KBM-7 (cell line): Measurements from ENCODE around the gene ARFIP1.
"Not testable (repeated sequence)": the region's sequence is repeated elsewhere in the genome, so short reads cannot be mapped to it uniquely, and the experiment has no call there.

Experiments
- DNase-seq: peaks from one replicate; pipeline ENCODE4 v3.0.0-alpha.2; 2015
- in situ Hi-C: fragments of 300-500 bp; cut with MboI; formaldehyde crosslinking; loops from 2 replicates; pipeline ENCODE4 v1.14.3; 2020; ENCODE audit warnings: low sequenced_read_pairs, low pct_unique_long_range_greater_than_20kb, mixed read lengths

Gene ARFIP1

GRCh38 chr4:152779513-152780266 is at the start of gene ARFIP1, which contains the start of gene TIGD4:
ARFIP1 (plus strand) TSS chr4:152779954; CDS start chr4:152829634, 49,680 bp downstream.
TIGD4 (minus strand) TSS chr4:152779730; CDS start chr4:152771004, 8,726 bp downstream.
- DNase-seq, result peak; percentile 96
- in situ Hi-C loops, result no loop called here

- no peak for DNase-seq
- in situ Hi-C loops, result no loop called here
These were observed 47.8 kb upstream of the ARFIP1 start for GRCh38 chr4:152731997-152732396.

DNA sequence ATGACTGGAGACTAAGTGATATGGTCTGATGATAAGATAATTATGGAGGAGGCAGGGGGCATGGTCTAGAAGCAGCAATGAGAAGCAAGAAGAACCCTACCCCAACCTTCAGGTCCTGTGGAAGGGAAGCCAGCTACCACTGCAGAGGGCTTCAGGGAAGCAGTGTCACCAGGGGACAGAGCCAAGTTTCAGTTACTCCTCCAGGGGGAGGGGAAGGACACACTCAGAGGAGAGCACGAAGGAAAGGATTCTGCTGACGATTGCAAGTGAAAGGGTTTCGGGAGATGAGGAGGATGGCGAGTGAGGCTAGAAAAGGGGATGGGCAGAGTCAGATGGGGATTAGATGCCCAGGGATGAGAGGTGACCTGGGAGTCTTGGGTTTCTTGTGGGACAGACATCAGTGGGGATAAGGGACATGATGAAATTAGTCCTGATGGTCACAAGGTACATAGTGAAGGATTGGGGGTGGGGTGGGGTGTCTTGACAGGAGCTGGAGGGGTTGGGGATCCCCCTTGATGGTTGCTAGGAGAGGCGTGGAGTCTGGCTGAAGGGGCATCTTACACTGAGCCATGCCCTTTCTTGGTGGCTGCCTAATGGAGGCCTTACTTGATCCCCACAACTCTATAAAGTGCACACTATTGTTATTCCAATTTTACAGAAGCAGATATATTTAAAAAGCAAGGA is 45.6 kb upstream of the ARFIP1 start:
- DNase-seq, result no peak

GRCh38 chr4:152734699-152735050 is 45.1 kb upstream of the ARFIP1 start:
- in situ Hi-C loops, result no loop called here
- DNase-seq, result peak; percentile 17

More for the DNA sequence above, 45.6 kb upstream of the ARFIP1 start:
- in situ Hi-C loops, result no loop called here

DNA sequence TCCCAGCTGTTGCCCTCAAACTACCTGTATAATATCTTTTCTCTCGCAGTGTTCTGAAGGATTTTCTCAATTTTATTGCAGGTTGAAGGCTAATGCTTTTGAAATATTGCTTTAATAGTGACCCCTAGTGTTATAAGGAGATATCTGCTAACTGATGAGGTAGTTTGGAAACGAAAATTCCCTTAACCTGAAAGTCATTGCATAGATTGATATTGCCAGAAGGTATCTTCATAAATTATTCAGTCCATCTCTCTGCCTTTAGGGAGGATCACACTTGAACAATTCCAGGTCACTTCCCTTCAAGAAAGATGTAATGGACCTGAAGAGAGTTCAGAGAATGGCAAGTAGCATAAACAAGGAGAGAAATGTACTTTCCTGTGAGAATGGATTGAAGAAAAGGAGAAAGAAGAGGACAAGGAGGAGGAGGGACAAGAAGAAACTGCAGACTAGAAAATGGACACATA is 44.3 kb upstream of the ARFIP1 start:
- in situ Hi-C loops, result no loop called here
- peak; percentile 43 for DNase-seq

DNA sequence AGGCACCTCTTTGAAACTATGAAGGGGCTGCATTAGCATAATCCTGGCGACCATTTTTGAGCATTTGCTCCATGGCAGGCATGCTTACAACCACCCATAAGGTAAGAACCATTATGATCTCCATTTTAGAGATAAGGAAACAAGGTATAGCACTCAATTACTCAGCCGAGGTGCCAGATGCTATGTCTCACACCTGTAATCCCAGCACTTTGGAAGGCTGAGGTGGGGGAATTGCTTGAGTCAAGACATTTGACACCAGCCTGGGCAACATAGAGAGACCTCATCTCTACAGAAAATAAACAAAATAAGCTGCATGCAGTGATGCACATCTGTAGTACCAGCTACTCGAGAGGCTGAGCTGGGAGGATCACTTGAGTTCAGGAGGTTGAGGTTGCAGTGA is 43.8 kb upstream of the ARFIP1 start:
- no peak for DNase-seq
- in situ Hi-C loops, result no loop called here

GRCh38 chr4:152738827-152739226 is 40.9 kb upstream of the ARFIP1 start:
- in situ Hi-C loops, result no loop called here
- DNase-seq, result no peak

- in situ Hi-C loops, result no loop called here
- no peak for DNase-seq
These were observed 32.3 kb upstream of the ARFIP1 start for GRCh38 chr4:152747444-152747843.

DNA sequence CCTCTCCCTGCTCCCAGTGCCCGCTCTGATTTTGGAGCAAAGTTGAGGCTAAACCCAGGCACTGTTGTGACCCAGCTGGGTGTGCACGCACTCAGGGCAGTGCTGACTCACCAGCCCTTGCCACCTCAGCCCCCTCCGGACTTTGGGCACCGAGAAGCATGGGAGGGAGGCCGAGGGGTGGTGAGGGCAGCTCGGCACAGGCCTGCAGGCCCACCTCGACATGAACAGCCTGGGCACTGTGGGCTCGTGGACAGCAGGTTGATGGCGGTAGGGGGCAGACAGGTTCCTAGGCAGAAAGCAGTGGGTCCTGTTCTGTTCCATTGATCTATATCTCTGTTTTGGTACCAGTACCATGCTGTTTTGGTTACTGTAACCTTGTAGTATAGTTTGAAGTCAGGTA is 31.1 kb upstream of the ARFIP1 start:
- DNase-seq, result no peak
- in situ Hi-C loops, result no loop called here

DNA sequence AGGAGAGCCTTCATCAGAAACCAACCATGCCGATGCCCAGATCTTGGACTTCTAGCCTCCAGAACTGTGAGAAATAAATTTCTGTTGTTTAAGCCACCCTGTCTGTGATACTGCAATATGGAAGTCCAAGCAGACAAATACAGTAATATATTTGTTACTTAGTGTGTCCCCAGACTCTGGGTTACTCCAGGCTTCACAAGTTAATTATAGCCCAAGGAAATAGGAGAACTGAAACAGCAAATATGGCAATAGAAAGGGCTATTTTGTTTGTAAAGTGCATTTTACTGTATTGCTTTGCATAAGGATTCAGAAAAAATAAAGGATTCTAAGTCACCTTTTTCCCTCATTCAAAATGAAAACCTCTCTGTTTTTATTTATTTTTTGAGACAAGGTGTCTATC is 16.0 kb upstream of the ARFIP1 start:
- in situ Hi-C loops, result no loop called here

GRCh38 chr4:152765069-152765737 is 14.6 kb upstream of the ARFIP1 start:
- DNase-seq, in situ Hi-C loops: not testable (repeated sequence)

More for the DNA sequence above, 16.0 kb upstream of the ARFIP1 start:
- no peak for DNase-seq

GRCh38 chr4:152771741-152772533 is 7.8 kb upstream of the ARFIP1 start:
- in situ Hi-C loops, result no loop called here

GRCh38 chr4:152773339-152773738 is 6.4 kb upstream of the ARFIP1 start:
- in situ Hi-C loops, result no loop called here
- no peak for DNase-seq

More at GRCh38 chr4:152771741-152772533, 7.8 kb upstream of the ARFIP1 start:
- DNase-seq, result peak; percentile 19

DNA sequence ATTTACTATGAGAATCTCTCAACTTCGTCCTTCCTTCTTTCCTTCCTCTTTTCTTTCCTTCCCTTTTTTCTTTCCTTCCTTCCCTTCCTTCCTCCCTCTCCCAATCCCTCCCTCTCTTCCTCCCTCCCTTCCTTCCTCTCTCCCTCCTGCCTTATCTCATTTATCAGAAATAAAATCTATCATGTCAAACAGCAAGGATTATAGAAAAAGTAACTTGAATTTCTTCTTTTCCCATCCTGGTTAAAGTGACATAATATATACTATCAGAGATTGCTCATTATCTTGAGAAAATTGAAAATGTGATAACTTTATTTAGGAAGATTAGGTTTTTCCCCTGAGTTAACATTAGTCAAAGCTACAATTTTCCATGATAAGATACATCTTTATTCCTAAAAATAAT is 5.8 kb upstream of the ARFIP1 start:
- in situ Hi-C loops, result no loop called here
- DNase-seq, result no peak

DNA sequence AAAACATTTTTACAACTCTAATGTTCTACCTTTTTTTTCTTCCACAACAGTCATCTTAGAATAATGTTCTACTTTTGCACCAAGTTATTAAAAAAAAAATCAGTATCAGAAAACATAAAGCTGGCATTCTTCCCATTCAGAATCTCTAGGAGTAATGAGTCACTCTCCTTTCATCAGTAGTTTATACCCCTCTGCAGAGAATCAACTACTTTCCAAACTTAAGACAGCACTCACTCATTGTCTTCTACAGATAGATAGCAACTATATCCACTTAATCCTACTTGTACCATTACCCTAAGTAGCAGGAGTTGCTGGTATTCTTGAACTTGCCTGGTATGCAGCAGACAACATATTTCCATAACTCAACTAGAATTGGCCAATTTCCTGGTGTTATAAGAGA is 3.4 kb upstream of the ARFIP1 start:
- in situ Hi-C loops, result no loop called here
- no peak for DNase-seq

GRCh38 chr4:152777488-152777887 is 2.3 kb upstream of the ARFIP1 start:
- in situ Hi-C loops, result no loop called here

GRCh38 chr4:152778656-152779512 is 870 bp upstream of the ARFIP1 start:
- in situ Hi-C loops, result no loop called here

More at GRCh38 chr4:152777488-152777887, 2.3 kb upstream of the ARFIP1 start:
- DNase-seq, result no peak

GRCh38 chr4:152780267-152780778 is 569 bp downstream of the ARFIP1 start:
- no peak for DNase-seq

More at GRCh38 chr4:152778656-152779512, 870 bp upstream of the ARFIP1 start:
- DNase-seq, result peak; percentile 34

More at GRCh38 chr4:152780267-152780778, 569 bp downstream of the ARFIP1 start:
- in situ Hi-C loops, result no loop called here
